Activated CD8-positive, alpha-beta T cell treated with anti-CD3 and anti-CD28 coated beads, Interleukin-2, amount 10 ng/mL, durations not matched to agents 7 days and 5 days (primary cell): Measurements from ENCODE around the gene PCBP1. TPM values are rescaled to one million over a fixed set of nuclear protein-coding genes. Genes with fewer than 3 reads are reported as not detected.
"Not testable (repeated sequence)": the region's sequence is repeated elsewhere in the genome, so short reads cannot be mapped to it uniquely, and the experiment has no call there.

ENCODE experiments used
- ATAC-seq: fragments of 150-1000 bp; cut with Tn5 transposase; one replicate; pipeline ENCODE4 v1.10.0; 2021; ENCODE audit warnings: moderate library complexity
- CTCF ChIA-PET: fragments of 350-600 bp; sonication (Branson Sonifier 250); formaldehyde crosslinking; loops from one replicate; lab custom pipeline; 2021; ENCODE audit warnings: antibody characterized with exemption; lab: Charles Lee
- POLR2A ChIA-PET: fragments of 350-600 bp; sonication (Branson Sonifier 250); formaldehyde crosslinking; loops from one replicate; lab custom pipeline; 2021; ENCODE audit warnings: antibody characterized with exemption; lab: Charles Lee
- DNase-seq: peaks from one replicate; pipeline ENCODE4 v3.0.0-alpha.2; 2020
- H3K27ac Mint-ChIP-seq: one replicate; pipeline ENCODE4 v1.8.0; 2021; ENCODE audit warnings: mild to moderate bottlenecking, mixed read lengths
- H3K27me3 Mint-ChIP-seq: one replicate; pipeline ENCODE4 v1.8.0; 2021; ENCODE audit warnings: low read depth, mixed read lengths
- H3K36me3 Mint-ChIP-seq: one replicate; pipeline ENCODE4 v1.8.0; 2021; ENCODE audit warnings: low read depth, mixed read lengths
- H3K4me1 Mint-ChIP-seq: one replicate; pipeline ENCODE4 v1.8.0; 2021; ENCODE audit warnings: low read depth, mixed read lengths
- H3K4me3 Mint-ChIP-seq: one replicate; pipeline ENCODE4 v1.8.0; 2021; ENCODE audit warnings: mild to moderate bottlenecking, mixed read lengths
- H3K9me3 Mint-ChIP-seq: one replicate; pipeline ENCODE4 v1.8.0; 2022; ENCODE audit warnings: mixed read lengths; ENCODE audit not compliant: insufficient read depth
- total RNA-seq, 2 experiments: library from RNA; stranded (reverse); gene quantifications; one replicate each; pipeline ENCODE4 v1.2.3, GENCODE V29; 2021

The PCBP1 gene
- total RNA-seq, 2 experiments from 2014 or later = 516 to 518 TPM

- H3K4me3 Mint-ChIP-seq = peak overlapping the region; percentile 90
- peak overlapping the region; percentile 99 for H3K27ac Mint-ChIP-seq
- H3K4me1 Mint-ChIP-seq = peaks cover 78% of the 10 kb centered on the region
- ATAC-seq (peak; percentile 70), DNase-seq (peak; percentile 69)
- H3K27me3 Mint-ChIP-seq = no peaks in the 10 kb centered on the region
- ChIA-PET CTCF (interaction anchor here (0.8 to 3.7 kb wide), 13 partner anchors 8 to 54 kb away, joined by 3 to 23 read pairs (median 11); no protein-coding TSS in a partner anchor), POLR2A (interaction anchor here (1.3 to 4.8 kb wide), 14 partner anchors 8 to 211 kb away, joined by 4 to 84 read pairs (median 18); partner anchors contain the start of genes MXD1 and PCBP1)
- no peaks in the 10 kb centered on the region for H3K9me3 Mint-ChIP-seq
- H3K36me3 Mint-ChIP-seq = peaks cover 7% of the 10 kb centered on the region
Measured at GRCh38 chr2:70124983-70125480, 37.8 kb downstream of the PCBP1 start.

- ChIA-PET CTCF (interaction anchor here (0.9 to 3.7 kb wide), 10 partner anchors 8 to 55 kb away, joined by 4 to 23 read pairs (median 12); no protein-coding TSS in a partner anchor), POLR2A (interaction anchor here (0.9 to 4.8 kb wide), 12 partner anchors 8 to 66 kb away, joined by 3 to 84 read pairs (median 16); partner anchors contain the start of genes C2orf42 and PCBP1)
- peak overlapping the region; percentile 99 for H3K27ac Mint-ChIP-seq
- no peaks in the 10 kb centered on the region for H3K9me3 Mint-ChIP-seq
- no peaks in the 10 kb centered on the region for H3K27me3 Mint-ChIP-seq
- ATAC-seq (no peak), DNase-seq (no peak)
- H3K4me3 Mint-ChIP-seq = peak overlapping the region; percentile 90
- peaks cover 7% of the 10 kb centered on the region for H3K36me3 Mint-ChIP-seq
- peaks cover 80% of the 10 kb centered on the region for H3K4me1 Mint-ChIP-seq
Measured at GRCh38 chr2:70125498-70125898, 38.2 kb downstream of the PCBP1 start.

GRCh38 chr2:70126413-70126812 lies 39.1 kb downstream of the PCBP1 start:
- peak overlapping the region; percentile 99 for H3K27ac Mint-ChIP-seq
- H3K9me3 Mint-ChIP-seq = no peaks in the 10 kb centered on the region
- H3K27me3 Mint-ChIP-seq = no peaks in the 10 kb centered on the region
- peak overlapping the region; percentile 90 for H3K4me3 Mint-ChIP-seq
- CTCF ChIA-PET = interaction anchor here (0.7 to 3.7 kb wide), 7 partner anchors 9 to 55 kb away, joined by 3 to 19 read pairs (median 6); no protein-coding TSS in a partner anchor
- DNase-seq (no peak), ATAC-seq (no peak)
- peaks cover 7% of the 10 kb centered on the region for H3K36me3 Mint-ChIP-seq
- POLR2A ChIA-PET = interaction anchor here (0.5 to 4.8 kb wide), 8 partner anchors 7 to 65 kb away, joined by 3 to 84 read pairs (median 20); partner anchors contain the start of genes C2orf42 and PCBP1
- peaks cover 83% of the 10 kb centered on the region for H3K4me1 Mint-ChIP-seq

- Mint-ChIP-seq H3K27ac (peak overlapping the region; percentile 16), H3K36me3 (peaks cover 7% of the 10 kb centered on the region), H3K4me1 (peaks cover 78% of the 10 kb centered on the region), H3K4me3 (no peak overlapping the region), H3K27me3 (no peaks in the 10 kb centered on the region), H3K9me3 (no peaks in the 10 kb centered on the region)
- no peak for DNase-seq
- ATAC-seq = no peak
- ChIA-PET CTCF (interaction anchor here (0.6 to 2.1 kb wide), 5 partner anchors 8 to 213 kb away, joined by 3 to 6 read pairs (median 3); partner anchors contain the start of gene MXD1), POLR2A (interaction anchor here (0.7 to 4.8 kb wide), 3 partner anchors 10 to 41 kb away, joined by 3 to 84 read pairs (median 12); partner anchors contain the start of gene PCBP1)
Measured at GRCh38 chr2:70128005-70128404, 40.7 kb downstream of the PCBP1 start.

DNA sequence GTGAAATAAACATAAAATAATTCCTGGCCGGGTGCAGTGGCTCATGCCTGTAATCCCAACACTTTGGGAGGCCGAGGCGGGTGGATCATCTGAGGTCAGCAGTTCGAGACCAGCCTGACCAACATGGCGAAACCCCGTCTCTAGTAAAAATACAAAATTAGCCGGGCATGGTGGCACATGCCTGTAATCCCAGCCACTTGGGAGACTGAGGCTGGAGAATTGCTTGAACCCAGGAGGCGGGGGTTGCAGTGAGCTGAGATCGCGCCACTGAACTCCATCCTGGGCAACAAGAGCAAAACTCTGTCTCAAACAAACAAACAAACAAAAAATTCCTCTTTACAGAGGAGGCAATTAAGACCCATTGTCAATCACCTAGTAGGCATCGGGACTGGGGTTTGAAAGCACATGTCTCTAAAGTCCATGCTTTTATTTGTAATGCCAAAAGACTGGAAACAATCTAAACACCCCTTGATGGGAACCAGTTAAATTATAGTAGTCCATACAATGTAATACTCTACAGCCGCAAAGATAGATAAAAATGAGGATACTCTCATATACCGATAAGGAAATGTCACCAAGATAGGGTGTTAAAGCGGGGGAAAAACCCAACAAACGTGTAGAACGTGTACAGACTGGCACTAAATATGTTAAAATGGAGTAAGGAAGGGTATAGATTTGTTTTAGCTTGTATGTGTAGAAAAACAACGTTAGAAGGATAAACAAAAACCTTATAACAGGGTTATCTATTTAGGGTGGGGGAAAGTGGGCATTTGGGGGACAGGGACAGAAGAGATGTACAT lies 44.3 kb downstream of the PCBP1 start:
- H3K27ac Mint-ChIP-seq = peak overlapping the region; percentile 98
- CTCF ChIA-PET = interaction anchor here (1.1 to 7.0 kb wide), 9 partner anchors 7 to 61 kb away, joined by 3 to 54 read pairs (median 20); no protein-coding TSS in a partner anchor
- H3K4me3 Mint-ChIP-seq = peak overlapping the region; percentile 84
- H3K27me3 Mint-ChIP-seq, H3K9me3 Mint-ChIP-seq, H3K36me3 Mint-ChIP-seq, DNase-seq, ATAC-seq: not testable (repeated sequence)
- H3K4me1 Mint-ChIP-seq = peaks cover 81% of the 10 kb centered on the region
- POLR2A ChIA-PET = interaction anchor here (0.7 to 15.2 kb wide), 12 partner anchors 7 to 488 kb away, joined by 3 to 370 read pairs (median 24); partner anchors contain the start of genes MXD1 and PCBP1

DNA sequence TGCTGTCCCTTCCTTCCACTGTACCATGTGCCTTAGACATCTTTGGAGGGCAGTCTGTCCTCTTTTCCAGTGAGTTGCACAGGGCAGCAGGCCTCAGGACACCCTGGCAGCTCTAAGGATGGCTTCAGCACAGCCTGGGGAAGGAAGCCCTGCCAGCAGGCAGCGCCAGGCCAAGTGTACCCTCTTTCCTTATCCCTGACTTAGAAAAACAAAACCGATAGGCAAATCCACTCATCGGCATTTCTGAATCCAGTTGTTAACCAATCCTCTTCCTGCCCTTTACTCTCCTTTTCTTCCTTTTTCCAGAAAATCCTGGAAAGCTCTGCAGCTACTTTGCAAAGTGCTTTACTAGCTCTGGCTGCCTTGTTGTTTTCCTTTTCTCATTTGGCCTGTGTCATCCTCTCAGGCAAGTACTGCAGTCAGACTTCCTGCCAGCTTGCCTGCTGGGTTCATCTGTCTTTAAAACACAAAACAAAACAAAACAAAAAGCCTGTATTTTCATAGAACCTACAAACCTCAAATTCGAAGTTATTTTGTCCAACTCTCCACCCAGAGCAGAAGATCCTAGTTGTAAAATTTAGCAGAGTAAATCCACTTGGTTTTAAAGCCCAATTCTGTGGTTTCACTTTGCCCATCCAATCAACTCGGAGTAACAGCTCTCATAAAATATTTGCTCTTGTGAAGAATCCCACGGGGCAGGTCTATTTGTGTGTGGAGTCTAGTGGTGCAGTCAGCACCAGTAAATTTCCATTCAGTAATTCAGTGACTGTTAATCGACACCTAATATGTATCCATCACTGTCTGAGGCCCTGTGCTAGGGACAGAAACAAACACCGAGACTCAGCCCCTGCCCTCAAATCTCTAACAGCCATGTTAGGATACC lies 45.2 kb downstream of the PCBP1 start:
- CTCF ChIA-PET = interaction anchor here (1.1 to 7.0 kb wide), 13 partner anchors 8 to 218 kb away, joined by 3 to 54 read pairs (median 18); partner anchors contain the start of genes MXD1 and PCBP1
- peak overlapping the region; percentile 84 for H3K4me3 Mint-ChIP-seq
- H3K9me3 Mint-ChIP-seq = no peaks in the 10 kb centered on the region
- DNase-seq (peak; percentile 65), ATAC-seq (peak; percentile 43)
- POLR2A ChIA-PET = interaction anchor here (0.7 to 15.2 kb wide), 15 partner anchors 8 to 488 kb away, joined by 3 to 370 read pairs (median 22); partner anchors contain the start of genes MXD1 and PCBP1
- H3K27me3 Mint-ChIP-seq = no peaks in the 10 kb centered on the region
- H3K4me1 Mint-ChIP-seq = peaks cover 79% of the 10 kb centered on the region
- H3K36me3 Mint-ChIP-seq = peaks cover 8% of the 10 kb centered on the region
- peak overlapping the region; percentile 98 for H3K27ac Mint-ChIP-seq

GRCh38 chr2:70133127-70133452 lies 45.8 kb downstream of the PCBP1 start:
- no peak for DNase-seq
- Mint-ChIP-seq H3K27ac (peak overlapping the region; percentile 98), H3K36me3 (peaks cover 11% of the 10 kb centered on the region), H3K9me3 (no peaks in the 10 kb centered on the region), H3K4me1 (peaks cover 79% of the 10 kb centered on the region), H3K27me3 (no peaks in the 10 kb centered on the region), H3K4me3 (peak overlapping the region; percentile 84)
- ChIA-PET POLR2A (interaction anchor here (1.1 to 15.2 kb wide), 13 partner anchors 8 to 219 kb away, joined by 4 to 370 read pairs (median 23); partner anchors contain the start of genes MXD1 and PCBP1), CTCF (interaction anchor here (1.1 to 7.0 kb wide), 17 partner anchors 9 to 221 kb away, joined by 3 to 54 read pairs (median 12); partner anchors contain the start of genes MXD1 and PCBP1)
- ATAC-seq = no peak

GRCh38 chr2:70133491-70134322 lies 46.4 kb downstream of the PCBP1 start:
- ChIA-PET POLR2A (interaction anchor here (0.8 to 15.2 kb wide), 14 partner anchors 9 to 489 kb away, joined by 3 to 370 read pairs (median 22); partner anchors contain the start of genes MXD1 and PCBP1), CTCF (interaction anchor here (0.8 to 7.0 kb wide), 19 partner anchors 8 to 221 kb away, joined by 3 to 54 read pairs (median 5); partner anchors contain the start of genes MXD1 and PCBP1)
- DNase-seq = peak; percentile 49
- H3K4me3 Mint-ChIP-seq = peak overlapping the region; percentile 84
- H3K36me3 Mint-ChIP-seq = peaks cover 8% of the 10 kb centered on the region
- no peaks in the 10 kb centered on the region for H3K27me3 Mint-ChIP-seq
- ATAC-seq = peak; percentile 22
- no peaks in the 10 kb centered on the region for H3K9me3 Mint-ChIP-seq
- H3K4me1 Mint-ChIP-seq = peaks cover 78% of the 10 kb centered on the region
- peak overlapping the region; percentile 98 for H3K27ac Mint-ChIP-seq

GRCh38 chr2:70134323-70134983 lies 47.2 kb downstream of the PCBP1 start:
- not testable (repeated sequence) for H3K9me3 Mint-ChIP-seq, DNase-seq, H3K36me3 Mint-ChIP-seq, H3K27me3 Mint-ChIP-seq, ATAC-seq
- ChIA-PET POLR2A (interaction anchor here (0.5 to 15.2 kb wide), 15 partner anchors 8 to 490 kb away, joined by 3 to 370 read pairs (median 17); partner anchors contain the start of genes MXD1, PCBP1 and SNRPG), CTCF (interaction anchor here (0.7 to 7.0 kb wide), 16 partner anchors 8 to 1671 kb away, joined by 3 to 54 read pairs (median 9); partner anchors contain the start of gene PCBP1)
- Mint-ChIP-seq H3K4me1 (peaks cover 82% of the 10 kb centered on the region), H3K4me3 (peak overlapping the region; percentile 84), H3K27ac (peak overlapping the region; percentile 98)
